ENCODE results near the gene ARID5A.

Gene ARID5A

GRCh38 chr2:96541398-96542152 is 5.0 kb downstream of the ARID5A start:
- no peak overlapping the region for H3K4me2 ChIP-seq (ENCODE audit: low read depth, low read length, poor library complexity, severe bottlenecking)
- no peaks in the 10 kb centered on the region for H3K9me2 ChIP-seq (replicated peaks; ENCODE audit: low read depth, low read length)
- H3K4me1 ChIP-seq (ENCODE audit: insufficient read depth, low read length, poor library complexity, severe bottlenecking): peaks cover 28% of the 10 kb centered on the region
- H3K79me2 ChIP-seq (ENCODE audit: insufficient read depth, low read length): peaks cover 70% of the 10 kb centered on the region
- H3K4me3 ChIP-seq (ENCODE audit: low read length, poor library complexity, severe bottlenecking): no peak overlapping the region
- TF ChIP-seq EZH2phosphoT487 (IDR thresholded peaks at IDR 0.05; ENCODE audit: borderline replicate concordance) (no peak), CTCF (conservative IDR thresholded peaks at IDR 0.05; ENCODE audit: low read length) (no peak)
- no peaks in the 10 kb centered on the region for H3K27me3 ChIP-seq (ENCODE audit: insufficient read depth, low read length, poor library complexity, severe bottlenecking)
- peaks cover 38% of the 10 kb centered on the region for H4K20me1 ChIP-seq (ENCODE audit: insufficient read depth, low read length, poor library complexity, severe bottlenecking)
- no peaks in the 10 kb centered on the region for H3K9me3 ChIP-seq (ENCODE audit: insufficient read depth, low read depth, low read length)
- H2AFZ ChIP-seq (ENCODE audit: low read length): no peak overlapping the region
- H3F3A ChIP-seq (ENCODE audit: low read depth): no peaks in the 10 kb centered on the region
- no peak overlapping the region for H3K9ac ChIP-seq (ENCODE audit: low read depth, low read length, poor library complexity, severe bottlenecking)
- H3K36me3 ChIP-seq (ENCODE audit: insufficient read depth, low read length): peaks cover 3% of the 10 kb centered on the region; the same call in 1 of the 2 replicates

GRCh38 chr2:96542357-96542977 is 5.9 kb downstream of the ARID5A start:
- Histone ChIP-seq H2AFZ (ENCODE audit: low read length) (no peak overlapping the region), H3K27me3 (ENCODE audit: insufficient read depth, low read length, poor library complexity, severe bottlenecking) (no peaks in the 10 kb centered on the region), H4K20me1 (ENCODE audit: insufficient read depth, low read length, poor library complexity, severe bottlenecking) (peaks cover 39% of the 10 kb centered on the region), H3K4me2 (ENCODE audit: low read depth, low read length, poor library complexity, severe bottlenecking) (no peak overlapping the region), H3K79me2 (ENCODE audit: insufficient read depth, low read length) (peaks cover 67% of the 10 kb centered on the region), H3F3A (ENCODE audit: low read depth) (no peaks in the 10 kb centered on the region), H3K9me3 (ENCODE audit: insufficient read depth, low read depth, low read length) (no peaks in the 10 kb centered on the region), H3K9ac (ENCODE audit: low read depth, low read length, poor library complexity, severe bottlenecking) (no peak overlapping the region), H3K9me2 (replicated peaks; ENCODE audit: low read depth, low read length) (no peaks in the 10 kb centered on the region), H3K4me3 (ENCODE audit: low read length, poor library complexity, severe bottlenecking) (no peak overlapping the region), H3K4me1 (ENCODE audit: insufficient read depth, low read length, poor library complexity, severe bottlenecking) (peaks cover 31% of the 10 kb centered on the region), H3K36me3 (ENCODE audit: insufficient read depth, low read length) (peaks cover 5% of the 10 kb centered on the region; the same call in 1 of the 2 replicates)
- no peak for TF ChIP-seq CTCF (conservative IDR thresholded peaks at IDR 0.05; ENCODE audit: low read length)
- TF ChIP-seq EZH2phosphoT487 (IDR thresholded peaks at IDR 0.05; ENCODE audit: borderline replicate concordance): no peak

GRCh38 chr2:96546321-96546720 is 9.8 kb downstream of the ARID5A start:
- no peak for TF ChIP-seq EZH2phosphoT487 (IDR thresholded peaks at IDR 0.05; ENCODE audit: borderline replicate concordance)
- TF ChIP-seq CTCF (conservative IDR thresholded peaks at IDR 0.05; ENCODE audit: low read length): no peak
- Histone ChIP-seq H3K79me2 (ENCODE audit: insufficient read depth, low read length) (peaks cover 33% of the 10 kb centered on the region), H3K9ac (ENCODE audit: low read depth, low read length, poor library complexity, severe bottlenecking) (no peak overlapping the region), H3K4me3 (ENCODE audit: low read length, poor library complexity, severe bottlenecking) (no peak overlapping the region), H3K27me3 (ENCODE audit: insufficient read depth, low read length, poor library complexity, severe bottlenecking) (no peaks in the 10 kb centered on the region), H4K20me1 (ENCODE audit: insufficient read depth, low read length, poor library complexity, severe bottlenecking) (peaks cover 8% of the 10 kb centered on the region), H3K9me3 (ENCODE audit: insufficient read depth, low read depth, low read length) (no peaks in the 10 kb centered on the region), H3K9me2 (replicated peaks; ENCODE audit: low read depth, low read length) (no peaks in the 10 kb centered on the region), H3K4me1 (ENCODE audit: insufficient read depth, low read length, poor library complexity, severe bottlenecking) (peaks cover 6% of the 10 kb centered on the region), H2AFZ (ENCODE audit: low read length) (no peak overlapping the region), H3F3A (ENCODE audit: low read depth) (no peaks in the 10 kb centered on the region), H3K36me3 (ENCODE audit: insufficient read depth, low read length) (peaks cover 36% of the 10 kb centered on the region; the same call in 1 of the 2 replicates), H3K4me2 (ENCODE audit: low read depth, low read length, poor library complexity, severe bottlenecking) (no peak overlapping the region)
